GM18861 (cell line): Measurements from ENCODE around the gene USP13.

ENCODE experiments used
- ATAC-seq: cut with Tn5 transposase; IDR thresholded peaks from one replicate; pipeline ENCODE4 v1.9.1; 2021; ENCODE audit not compliant: unreplicated experiment

The USP13 gene

DNA sequence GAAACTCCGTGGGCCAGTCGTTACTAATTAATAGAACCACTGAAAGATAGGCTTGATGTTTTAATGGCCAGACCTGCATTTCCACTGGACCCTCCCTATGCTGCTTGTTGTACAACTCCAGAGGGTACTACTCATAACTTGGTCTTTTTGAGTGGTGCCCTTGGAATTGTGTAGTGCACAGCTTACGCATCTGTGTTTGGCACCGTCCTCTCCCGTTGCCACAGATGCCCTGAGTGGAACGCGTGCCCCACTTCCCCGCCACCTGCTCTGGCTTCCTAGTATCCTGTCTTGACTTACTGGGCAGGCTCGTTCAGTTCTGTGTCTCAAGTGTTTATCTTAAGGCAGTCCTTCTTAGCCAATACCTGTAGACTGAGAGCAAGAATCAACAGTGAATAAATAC lies 78.7 kb downstream of the USP13 start:
- no peak for ATAC-seq

DNA sequence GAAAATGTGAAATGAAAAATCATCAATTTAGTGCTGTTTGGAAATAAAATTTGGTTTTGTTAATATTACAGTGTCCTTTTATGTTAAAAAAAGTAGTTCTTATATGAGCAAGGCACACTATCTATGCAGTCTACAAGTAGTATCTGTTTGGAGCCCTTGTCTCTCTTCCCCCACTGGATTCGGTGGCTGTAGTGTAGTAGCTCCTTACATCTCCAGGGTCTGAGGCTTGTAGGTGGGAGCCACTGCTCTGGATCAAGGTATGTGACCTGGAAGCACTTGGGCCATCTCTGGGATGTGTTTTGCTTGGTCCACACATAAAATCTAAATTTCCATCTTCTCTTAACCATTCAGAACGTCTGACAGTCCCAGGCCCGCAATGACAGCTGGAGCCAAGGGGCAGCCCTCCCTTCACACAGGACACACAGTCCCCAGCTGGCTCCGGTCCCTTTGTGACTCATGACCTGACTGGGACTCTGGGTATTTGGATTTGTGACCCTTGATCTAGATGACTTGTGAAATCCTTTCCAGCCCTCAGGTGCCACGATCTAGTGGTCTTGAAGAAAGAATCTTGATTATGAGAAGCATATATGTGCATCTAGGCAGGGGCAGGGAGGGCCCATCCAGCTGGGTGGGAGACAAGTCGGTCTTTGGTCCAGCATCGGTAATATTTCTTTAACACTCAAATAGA lies 80.0 kb downstream of the USP13 start:
- no peak for ATAC-seq

DNA sequence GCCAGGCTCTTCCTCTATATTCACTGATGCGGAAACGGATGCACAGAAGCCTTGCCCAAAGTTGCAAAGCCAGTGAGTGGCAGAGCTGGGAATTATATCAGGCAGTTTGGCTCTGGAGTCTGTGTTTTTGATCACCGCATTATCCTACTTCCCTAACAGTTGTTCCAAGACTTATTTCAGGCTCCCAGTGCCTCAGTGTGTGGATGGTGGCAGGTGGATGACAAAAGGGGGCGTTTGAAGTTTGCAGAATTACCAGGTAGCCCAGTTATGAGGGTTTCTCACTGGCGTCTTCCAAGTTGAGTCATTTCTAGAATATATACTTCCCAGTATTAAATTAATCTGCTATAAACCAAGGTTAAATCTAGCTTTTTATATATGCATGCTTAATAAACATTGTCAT lies 81.0 kb downstream of the USP13 start:
- ATAC-seq, result no peak

DNA sequence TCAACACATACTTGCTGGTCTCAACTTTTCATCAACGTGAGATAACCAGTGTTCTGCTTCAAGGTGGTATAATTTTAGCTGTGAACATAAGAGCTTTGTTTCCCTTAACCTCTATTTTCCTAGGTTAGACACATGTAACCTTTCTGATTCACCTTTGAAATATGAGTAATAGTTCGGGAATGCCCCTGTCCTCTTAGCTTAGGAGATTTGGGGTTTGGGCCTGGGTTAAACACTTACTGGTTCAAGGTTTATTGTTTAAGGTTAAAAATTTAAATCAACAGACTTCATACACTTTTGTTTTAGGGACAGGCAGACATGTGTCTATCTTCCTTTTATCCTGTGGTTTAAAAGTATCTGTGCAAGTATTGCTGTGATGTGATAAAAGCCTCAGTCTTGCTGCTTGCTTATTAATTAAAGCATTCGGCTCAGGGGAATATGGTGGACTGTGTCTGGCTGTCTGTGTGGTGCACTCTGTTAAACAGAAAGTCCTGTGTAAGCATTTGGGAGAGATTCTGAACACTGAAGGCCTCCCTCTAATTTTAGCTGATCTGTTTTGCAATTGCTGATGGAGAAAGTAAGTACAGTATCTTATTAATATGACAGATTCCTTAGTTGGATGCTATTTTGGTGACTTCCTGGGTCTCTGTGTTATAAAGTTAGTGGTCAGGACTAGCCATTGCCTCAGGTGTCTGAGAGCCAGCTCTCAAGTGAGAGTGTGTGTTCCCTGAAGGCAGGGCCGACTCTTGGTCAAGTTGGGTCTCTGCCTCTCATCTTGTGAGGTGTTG lies 81.8 kb downstream of the USP13 start:
- ATAC-seq, result no peak

DNA sequence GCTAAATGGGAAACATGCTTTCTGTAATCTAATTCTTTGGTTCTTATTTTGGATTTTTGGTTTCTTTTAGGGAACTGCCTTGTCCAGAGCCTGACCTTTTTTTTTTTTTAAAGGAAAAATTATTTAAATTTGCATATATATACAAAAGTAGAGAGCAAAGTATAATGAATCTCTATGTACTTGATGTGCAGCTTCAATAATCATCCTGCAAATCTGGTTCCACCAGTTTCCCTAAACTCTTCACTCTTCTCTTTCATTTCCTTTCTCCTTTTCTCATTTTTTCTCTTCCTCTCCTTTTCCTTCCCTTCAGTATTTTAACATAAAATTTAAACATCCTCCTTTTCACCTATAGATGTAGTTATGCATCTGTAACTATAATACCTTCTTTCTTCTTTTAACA lies 82.5 kb downstream of the USP13 start:
- no peak for ATAC-seq

DNA sequence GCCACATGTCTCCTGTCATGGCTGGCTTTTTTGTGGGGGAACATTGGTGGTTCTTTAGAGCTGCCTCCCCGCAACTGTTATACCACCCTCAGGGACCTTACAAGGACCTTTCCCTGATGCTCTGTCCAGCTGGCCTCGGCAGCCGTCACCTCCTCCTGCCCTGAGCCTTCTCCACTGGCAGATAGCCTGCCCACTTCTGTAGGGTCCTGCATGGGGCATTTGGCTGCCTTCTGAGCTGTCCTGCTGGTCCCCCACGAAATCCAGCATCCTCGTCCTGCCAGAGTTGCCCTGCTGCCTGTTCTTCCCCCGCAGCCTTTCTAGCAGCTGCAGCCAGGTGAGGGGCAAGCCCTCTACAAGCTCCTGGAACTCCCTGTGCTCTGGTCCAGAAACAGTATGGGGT lies 86.2 kb downstream of the USP13 start:
- ATAC-seq, result no peak

DNA sequence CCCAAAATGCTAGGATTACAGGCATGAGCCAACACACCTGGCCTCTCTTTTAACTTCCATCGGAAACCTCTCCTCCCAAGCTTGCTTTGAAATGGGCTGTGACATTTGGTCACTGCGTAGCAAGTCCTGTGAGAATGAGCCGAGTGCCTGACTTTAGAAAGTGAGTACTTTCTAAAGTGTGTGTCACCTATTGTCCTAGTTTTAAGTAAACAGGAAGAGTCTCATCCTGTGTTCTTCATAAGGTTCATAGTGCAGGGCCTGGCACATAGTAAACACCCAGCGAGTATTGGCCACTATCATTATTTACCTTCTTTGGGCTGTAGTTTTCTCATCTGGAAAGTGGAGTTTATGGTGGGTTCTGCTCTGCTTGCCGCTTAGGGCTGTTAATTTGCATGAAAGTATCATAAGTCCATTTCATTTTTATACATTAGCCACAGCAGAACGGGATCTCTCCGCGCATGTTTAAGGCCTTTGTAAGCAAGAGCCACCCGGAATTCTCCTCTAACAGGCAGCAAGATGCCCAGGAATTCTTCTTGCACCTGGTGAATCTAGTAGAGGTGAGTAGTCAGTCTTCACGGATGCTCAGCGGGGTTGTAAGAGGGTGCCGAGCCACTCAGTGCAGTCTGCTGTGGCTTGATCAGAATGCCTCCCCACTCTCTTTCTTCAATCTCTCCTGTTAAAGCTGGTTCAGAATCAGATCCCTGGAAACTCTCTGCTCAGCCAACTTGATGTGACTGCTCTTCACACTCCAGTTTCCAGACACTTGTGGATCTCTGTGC lies 87.2 kb downstream of the USP13 start:
- no peak for ATAC-seq

DNA sequence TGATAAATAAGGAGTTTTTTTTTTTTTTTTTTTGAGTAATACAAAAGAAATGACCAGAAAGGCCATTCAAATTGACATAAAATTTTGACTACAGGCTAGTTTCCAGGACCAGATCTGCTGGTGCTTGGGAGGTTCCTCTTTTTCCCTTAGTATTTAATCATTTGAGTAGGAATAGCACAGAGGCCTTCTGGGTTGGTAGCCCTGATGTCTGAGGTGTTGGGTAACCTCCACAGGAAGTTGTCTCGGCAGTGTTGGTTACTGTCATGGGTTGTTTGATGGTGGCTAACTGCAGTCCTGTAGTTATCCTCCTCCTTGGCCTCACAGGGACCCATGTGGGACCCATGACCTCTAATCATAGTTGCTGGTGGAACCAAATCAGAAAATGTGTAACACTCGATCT lies 91.1 kb downstream of the USP13 start:
- ATAC-seq, result no peak

DNA sequence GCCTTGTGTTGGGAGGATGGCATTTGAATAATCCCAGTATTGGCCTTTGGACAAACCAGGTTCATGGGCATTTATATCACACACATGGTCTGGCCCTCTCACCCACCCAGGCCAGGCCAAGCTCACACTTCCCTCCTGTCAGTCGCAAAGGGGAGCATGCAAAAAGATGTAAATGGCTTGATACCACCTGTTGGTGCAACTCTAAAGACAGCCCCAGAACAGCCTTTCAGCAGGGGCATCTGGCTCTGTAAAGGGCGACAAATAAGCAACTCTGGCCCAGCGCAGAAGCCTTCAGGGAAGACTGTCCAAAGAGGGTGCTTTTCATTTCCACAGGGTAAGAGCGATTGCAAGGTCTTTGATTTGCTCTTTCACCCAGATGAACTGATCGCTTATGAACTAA lies 91.8 kb downstream of the USP13 start:
- no peak for ATAC-seq

DNA sequence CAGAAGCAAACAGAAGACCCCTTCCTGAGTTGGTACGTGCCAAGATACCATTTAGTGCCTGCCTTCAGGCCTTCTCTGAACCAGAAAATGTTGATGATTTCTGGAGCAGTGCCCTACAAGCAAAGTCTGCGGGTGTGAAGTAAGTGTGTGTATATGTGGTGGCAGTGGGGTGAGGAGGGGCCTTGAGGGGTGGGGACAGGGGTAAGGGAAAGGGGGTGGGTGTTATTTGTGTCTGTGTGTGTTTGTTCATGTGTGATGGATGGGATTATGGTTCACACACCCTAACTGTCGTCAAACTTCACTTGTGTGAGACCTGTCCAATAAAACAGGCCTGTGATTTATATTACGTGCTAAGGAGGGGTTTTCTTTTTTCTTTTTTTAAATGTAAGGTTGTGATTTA lies 92.2 kb downstream of the USP13 start:
- no peak for ATAC-seq

DNA sequence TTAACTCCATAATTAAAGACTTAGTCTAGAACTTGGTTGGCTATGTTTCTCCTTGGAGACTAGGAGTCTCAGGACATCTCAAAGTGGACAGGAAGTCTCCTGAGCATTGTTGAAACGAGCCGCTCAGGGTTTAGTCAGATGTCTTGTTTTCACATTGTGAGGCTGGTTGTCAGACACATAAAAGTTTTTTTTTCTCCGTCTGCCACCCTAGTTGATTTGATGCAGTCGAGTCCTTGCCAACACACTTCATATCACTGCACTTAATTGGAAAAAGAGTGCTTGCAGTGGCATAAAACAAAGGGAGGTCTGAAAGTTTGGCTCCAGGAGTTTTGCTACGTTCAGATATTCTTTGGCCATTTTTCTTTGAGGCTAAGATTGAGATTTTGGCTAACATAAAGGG lies 92.9 kb downstream of the USP13 start:
- ATAC-seq, result no peak

DNA sequence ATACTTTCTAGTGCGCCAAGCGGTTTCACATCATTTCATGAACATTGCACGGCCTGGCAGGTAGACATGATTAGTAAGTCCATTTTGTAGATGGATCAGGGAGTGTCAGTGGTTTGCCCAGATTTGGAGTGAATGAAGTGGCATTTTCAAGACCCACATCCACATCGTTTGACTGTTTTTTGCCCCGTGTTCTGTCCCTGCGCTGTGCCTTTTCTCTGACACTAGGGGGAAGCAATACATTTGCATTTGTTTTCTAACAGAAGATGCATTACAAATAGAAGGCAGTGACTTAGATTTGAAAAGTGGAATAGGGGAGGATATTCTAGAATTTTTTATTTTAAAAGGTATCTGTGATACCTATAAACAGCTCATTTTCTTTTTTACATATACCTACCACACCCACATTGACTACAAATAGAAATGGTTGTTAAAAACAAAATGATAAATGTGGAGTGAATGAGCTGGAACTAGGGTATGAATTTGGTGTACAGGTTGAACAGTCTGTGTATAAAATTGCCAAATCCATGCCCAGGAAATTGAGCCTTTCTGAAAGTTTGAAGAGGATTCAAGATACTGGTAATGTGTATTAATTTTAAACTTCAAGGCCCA lies 98.0 kb downstream of the USP13 start:
- no peak for ATAC-seq

DNA sequence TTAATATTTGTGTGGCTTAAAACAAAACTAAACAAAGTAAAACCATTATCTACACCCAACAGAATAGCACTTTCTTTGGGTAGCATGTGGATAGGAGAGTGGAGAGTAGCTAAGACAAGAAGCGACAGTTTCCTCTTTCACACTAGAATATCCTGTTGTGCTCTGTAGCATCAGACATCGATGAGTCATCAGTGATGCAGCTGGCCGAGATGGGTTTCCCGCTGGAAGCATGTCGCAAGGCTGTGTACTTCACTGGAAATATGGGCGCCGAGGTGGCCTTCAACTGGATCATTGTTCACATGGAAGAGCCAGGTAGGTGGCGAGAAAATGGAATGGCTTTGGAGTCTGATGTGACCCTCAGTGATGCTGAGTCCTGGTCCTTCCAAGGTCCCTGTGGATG lies 108.1 kb downstream of the USP13 start:
- no peak for ATAC-seq

DNA sequence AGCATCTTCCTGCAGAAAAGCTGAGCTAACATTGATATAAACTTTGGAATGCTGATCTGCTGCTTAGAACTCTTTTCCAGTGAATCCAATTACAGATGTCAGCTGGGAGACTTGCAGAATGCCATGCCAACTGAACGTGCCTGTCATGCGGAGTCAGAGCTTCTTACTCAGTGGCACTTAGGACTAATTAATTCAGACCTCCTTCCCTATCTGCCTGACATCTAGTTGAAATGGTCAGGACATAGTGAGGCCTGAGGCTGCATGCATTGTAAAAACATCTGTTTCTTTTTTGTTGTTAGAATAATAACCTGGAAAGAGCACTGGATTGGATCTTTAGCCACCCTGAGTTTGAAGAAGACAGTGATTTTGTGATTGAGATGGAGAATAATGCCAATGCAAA lies 112.6 kb downstream of the USP13 start:
- ATAC-seq, result no peak

DNA sequence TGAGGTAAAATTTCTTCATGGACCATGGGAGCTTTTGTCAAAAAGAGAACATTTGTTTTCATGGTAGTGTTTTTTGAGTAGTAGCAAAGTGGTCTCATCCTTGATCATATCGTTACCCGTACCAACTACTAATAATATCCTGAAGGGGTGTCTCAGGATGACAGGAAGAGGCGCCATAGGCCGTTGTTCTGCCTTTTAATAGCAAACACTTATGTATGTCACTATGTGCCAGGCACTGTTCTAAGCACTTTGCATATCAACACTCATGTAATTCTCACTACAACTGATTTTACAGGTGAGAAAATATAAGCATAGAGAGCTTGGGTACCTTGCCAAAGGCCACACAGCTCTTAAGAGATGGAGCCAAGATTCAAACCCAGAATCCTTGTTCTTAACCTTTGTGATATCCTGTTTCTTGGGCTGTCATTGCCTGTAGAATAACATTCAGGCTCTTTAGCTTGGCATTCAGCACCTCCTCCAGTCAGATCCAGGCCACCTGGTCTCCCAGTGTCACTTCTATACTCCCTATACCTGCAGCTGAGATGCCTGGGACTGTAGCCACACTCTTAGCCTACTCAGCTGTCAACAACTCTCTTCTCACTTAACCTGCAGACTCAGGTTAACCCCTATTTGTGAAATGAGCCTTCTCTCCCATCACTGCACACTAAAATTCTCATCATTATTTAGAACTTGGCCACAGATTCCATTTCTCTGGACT lies 113.7 kb downstream of the USP13 start:
- no peak for ATAC-seq

DNA sequence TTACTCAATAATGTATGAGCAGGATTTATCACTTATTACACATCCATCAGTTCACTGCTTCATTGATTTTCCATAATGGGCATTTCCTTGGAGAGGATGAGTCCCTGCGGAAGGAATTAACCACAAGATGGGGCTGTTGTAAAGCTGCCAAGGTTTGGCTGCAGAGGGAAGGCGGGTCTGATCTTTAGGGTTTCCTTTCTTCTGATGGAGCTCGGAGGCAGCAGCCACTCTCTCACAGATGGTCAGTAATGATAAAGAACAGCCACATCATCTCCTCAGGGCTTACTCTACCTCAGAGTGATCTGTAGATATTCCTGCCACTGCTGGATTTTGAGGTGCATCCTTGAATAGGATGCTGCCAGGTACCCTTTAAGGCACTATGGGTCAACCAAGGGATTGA lies 115.2 kb downstream of the USP13 start:
- ATAC-seq, result no peak

DNA sequence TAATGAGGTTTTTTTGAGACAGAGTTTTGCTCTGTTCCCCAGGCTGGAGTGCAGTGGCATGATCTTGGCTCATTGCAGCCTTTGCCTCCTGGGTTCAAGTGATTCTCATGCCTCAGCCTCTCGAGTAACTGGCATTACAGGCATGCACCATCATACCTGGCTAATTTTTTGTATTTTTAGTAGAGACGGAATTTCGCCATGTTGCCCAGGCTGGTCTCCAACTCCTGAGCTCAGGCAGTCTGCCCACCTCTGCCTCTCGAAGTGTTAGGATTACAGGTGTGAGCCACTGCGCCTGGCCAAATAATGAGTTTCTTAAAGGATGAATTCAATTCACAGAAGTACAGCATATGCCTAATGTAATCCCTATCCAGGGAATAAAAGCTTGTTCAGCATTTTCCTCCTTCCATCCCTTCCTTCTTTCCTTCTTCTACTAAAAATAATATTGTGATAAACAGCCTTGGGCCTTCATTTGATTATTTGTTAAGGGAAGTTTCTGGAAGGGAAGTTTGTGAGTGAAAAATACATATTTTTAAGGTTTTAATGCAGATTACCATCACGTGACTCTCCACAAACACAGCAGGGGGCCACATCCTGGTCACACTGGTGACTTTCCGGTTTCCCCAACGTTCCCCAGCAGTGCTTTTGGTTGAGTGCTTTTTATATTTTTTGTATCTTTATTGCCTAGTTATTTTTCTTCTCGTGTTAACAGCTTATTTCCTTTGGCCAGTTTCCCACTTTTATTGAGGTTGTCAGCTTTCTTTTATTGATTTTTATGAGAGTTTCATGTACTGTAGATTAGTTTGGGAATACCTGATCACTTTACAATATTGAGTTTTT lies 116.8 kb downstream of the USP13 start:
- ATAC-seq, result no peak

DNA sequence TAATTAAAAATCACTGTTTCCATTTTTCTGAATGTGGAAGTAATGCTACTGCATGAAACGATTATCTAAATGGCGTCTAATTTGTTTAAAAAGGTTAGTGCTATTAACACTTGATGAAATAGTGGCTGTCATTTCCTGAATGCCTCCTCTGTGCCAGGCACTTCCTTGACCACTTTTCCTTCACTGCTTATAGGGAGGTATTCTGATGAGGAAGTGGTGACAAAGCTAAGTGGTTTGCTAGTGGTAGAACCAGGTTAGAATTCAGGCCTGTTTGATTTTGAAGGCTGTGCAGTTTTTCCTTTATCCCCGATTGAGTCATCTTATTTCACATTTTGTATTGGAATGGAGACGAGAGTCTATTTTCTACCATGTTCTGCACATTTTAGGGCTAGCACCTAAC lies 119.0 kb downstream of the USP13 start:
- no peak for ATAC-seq

DNA sequence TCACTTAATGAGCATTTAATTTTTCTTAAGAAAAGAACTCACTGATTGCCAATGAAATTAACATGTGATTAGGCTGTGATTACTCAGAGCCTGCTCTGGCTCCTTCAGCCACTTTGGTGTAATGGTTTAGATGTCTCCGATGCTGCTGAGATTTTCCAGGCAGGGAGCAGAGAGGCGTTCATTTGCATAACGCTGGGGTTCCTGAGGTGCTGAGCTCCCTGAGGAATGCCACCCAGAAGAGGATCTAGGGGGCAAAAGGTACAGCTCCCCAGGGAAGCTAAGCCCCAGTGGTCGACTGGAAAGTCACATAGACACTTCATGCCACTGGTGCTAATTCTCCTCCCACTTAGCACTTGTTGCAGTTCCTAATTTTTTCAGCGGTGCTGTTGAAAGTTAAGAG lies 119.5 kb downstream of the USP13 start:
- no peak for ATAC-seq
